ENCODE data around the gene PTGER4. TPM values are rescaled to one million over a fixed set of nuclear protein-coding genes. Genes with fewer than 3 reads are reported as not detected.

PTGER4 gene
- total RNA-seq, 4 donors from 2014 or later = 10.1 to 30.1 (median 27.0) TPM

- Histone ChIP-seq H3K4me1 (no peaks in the 10 kb centered on the region), H3K36me3 (no peaks in the 10 kb centered on the region), H3K4me3 (no peak overlapping the region), H3K27ac (no peak overlapping the region), H3K27me3 (no peaks in the 10 kb centered on the region), H3K9me3 (no peaks in the 10 kb centered on the region)
- WGBS, 2 donors (ENCODE audit: low coverage in 1 of 2) = 59 to 93% methylated on average over 2 of the region's 2 CpGs
- TF ChIP-seq CTCF (IDR thresholded peaks at IDR 0.05) = no peak
- TF ChIP-seq EP300 (IDR thresholded peaks at IDR 0.05) = no peak
- no peak for TF ChIP-seq POLR2AphosphoS5 (IDR thresholded peaks at IDR 0.05)
- no peak for TF ChIP-seq POLR2A (IDR thresholded peaks at IDR 0.05)
- no peak for ATAC-seq
Measured at GRCh38 chr5:40660751-40661150, 19.0 kb upstream of the PTGER4 start.

- no peaks in the 10 kb centered on the region for H3K9me3 ChIP-seq
- H3K4me1 ChIP-seq = peaks cover 0 to 6% (median 0%) of the 10 kb centered on the region in 3 donors
- H3K36me3 ChIP-seq = no peaks in the 10 kb centered on the region
- no peak overlapping the region for H3K27ac ChIP-seq
- H3K27me3 ChIP-seq = no peaks in the 10 kb centered on the region
- TF ChIP-seq POLR2AphosphoS5 (IDR thresholded peaks at IDR 0.05) = no peak
- no peak for TF ChIP-seq POLR2A (IDR thresholded peaks at IDR 0.05)
- TF ChIP-seq EP300 (IDR thresholded peaks at IDR 0.05) = no peak
- TF ChIP-seq CTCF (IDR thresholded peaks at IDR 0.05) = no peak
- no peak overlapping the region for H3K4me3 ChIP-seq
- ATAC-seq = no peak
- 71 to 81% methylated on average over 3 of the region's 3 CpGs for whole genome bisulfite sequencing, 2 donors (ENCODE audit: low coverage in 1 of 2)
Measured at GRCh38 chr5:40665635-40666298, 13.9 kb upstream of the PTGER4 start.

GRCh38 chr5:40666657-40667056 lies 13.1 kb upstream of the PTGER4 start:
- Histone ChIP-seq H3K27ac (no peak overlapping the region), H3K27me3 (no peaks in the 10 kb centered on the region), H3K9me3 (no peaks in the 10 kb centered on the region), H3K4me3 (no peak overlapping the region), H3K36me3 (no peaks in the 10 kb centered on the region), H3K4me1 (peaks cover 0 to 6% (median 0%) of the 10 kb centered on the region in 3 donors)
- no peak for TF ChIP-seq POLR2AphosphoS5 (IDR thresholded peaks at IDR 0.05)
- no peak for TF ChIP-seq CTCF (IDR thresholded peaks at IDR 0.05)
- TF ChIP-seq POLR2A (IDR thresholded peaks at IDR 0.05) = no peak
- no peak for TF ChIP-seq EP300 (IDR thresholded peaks at IDR 0.05)
- no peak for ATAC-seq
- 89 to 93% methylated on average over 1 of the region's 1 CpG for WGBS, 2 donors (ENCODE audit: low coverage in 1 of 2)

- no peak for ATAC-seq
- Histone ChIP-seq H3K4me3 (no peak overlapping the region), H3K4me1 (peaks cover 0 to 6% (median 0%) of the 10 kb centered on the region in 3 donors), H3K36me3 (no peaks in the 10 kb centered on the region), H3K9me3 (no peaks in the 10 kb centered on the region), H3K27ac (no peak overlapping the region), H3K27me3 (no peaks in the 10 kb centered on the region)
- TF ChIP-seq POLR2AphosphoS5 (IDR thresholded peaks at IDR 0.05) (no peak), EP300 (IDR thresholded peaks at IDR 0.05) (no peak), CTCF (IDR thresholded peaks at IDR 0.05) (no peak), POLR2A (IDR thresholded peaks at IDR 0.05) (no peak)
Measured at GRCh38 chr5:40667161-40667663, 12.5 kb upstream of the PTGER4 start.

Data from gastroesophageal sphincter (tissue), 4 donors.